GM12878 (cell line): ENCODE measurements around the gene MOAP1. TPM values are rescaled to one million over a fixed set of nuclear protein-coding genes. Genes with fewer than 3 reads are reported as not detected.

ENCODE experiments used
- EED ChIP-seq: sonication (generic); IDR thresholded peaks from 2 replicates; pipeline ENCODE4 v1.6.1; 2016; ENCODE audit warnings: antibody characterized with exemption, low read depth
- FOS ChIP-seq: IDR thresholded peaks from 3 replicates; pipeline ENCODE4 v1.6.1; 2011; ENCODE audit warnings: borderline replicate concordance; ENCODE audit not compliant: insufficient read length; ENCODE audit errors: extremely low read depth
- HDGF ChIP-seq: fragments of 450-650 bp; IDR thresholded peaks from 2 replicates; pipeline ENCODE4 v1.6.1; 2016; ENCODE audit warnings: antibody characterized with exemption
- IKZF2 ChIP-seq, 2 experiments: fragments of 450-650 bp; IDR thresholded peaks; 2 replicates each; pipeline ENCODE4 v1.6.1; 2017; ENCODE audit warnings: mild to moderate bottlenecking in 2 of 2, moderate library complexity in 2 of 2
- NR2F1 ChIP-seq: fragments of 450-650 bp; conservative IDR thresholded peaks from 2 replicates; pipeline ENCODE4 v1.6.1; 2017; ENCODE audit warnings: mild to moderate bottlenecking
- NRF1 ChIP-seq: conservative IDR thresholded peaks from 2 replicates; pipeline ENCODE4 v1.6.1; 2011; ENCODE audit warnings: mild to moderate bottlenecking, low read depth, low read length, improper control_type of control experiment
- PAX5 ChIP-seq: IDR thresholded peaks from 2 replicates; pipeline ENCODE4 v1.6.1; 2011; ENCODE audit warnings: low read depth, low read length, borderline replicate concordance
- SIX5 ChIP-seq: IDR thresholded peaks from 2 replicates; pipeline ENCODE4 v1.6.1; 2011; ENCODE audit warnings: mild to moderate bottlenecking, low read depth, low read length, moderate library complexity; ENCODE audit not compliant: severe bottlenecking
- SMC3 ChIP-seq: IDR thresholded peaks from 2 replicates; pipeline ENCODE4 v1.6.1; 2011; ENCODE audit warnings: low read length, improper control_type of control experiment, borderline replicate concordance
- TARDBP ChIP-seq: IDR thresholded peaks from 2 replicates; pipeline ENCODE4 v1.6.1; 2016; ENCODE audit warnings: borderline replicate concordance
- ZSCAN29 ChIP-seq: fragments of 450-650 bp; IDR thresholded peaks from 2 replicates; pipeline ENCODE4 v1.6.1; 2017; ENCODE audit warnings: mild to moderate bottlenecking, moderate library complexity
- polyA plus RNA-seq, 11 experiments: library from polyadenylated mRNA; depleted of rRNA in 4 of 11; unstranded in 6 of 11; stranded (reverse) in 5 of 11; fragments of >200 nt; fragmentation: Nextera tagmentation in 4 of 11; fragmentation: Illumina TruSeq in 1 of 11; extraction: Ambion mirVana in 4 of 11; extraction: Trizol in 1 of 11; gene quantifications; 1 replicate in 1 of 11; 2 replicates in 10 of 11; pipeline versions ENCODE4 v1.2.1 to v1.2.3, GENCODE V29; 2011 to 2016; ENCODE audit warnings: inconsistent platforms in 2 of 11, missing spikeins in 2 of 11, low read depth in 1 of 11
- total RNA-seq, 4 experiments: library from RNA; depleted of rRNA in 3 of 4; stranded (reverse); fragments of >200 nt in 3 of 4; fragmentation: Illumina TruSeq in 1 of 4; extraction: Trizol in 1 of 4; gene quantifications; 2 replicates each; pipeline versions ENCODE4 v1.2.1 to v1.2.3, GENCODE V29; 2013 to 2021
- TF ChIP-seq, protein P1 (sequence below): fragments of 450-650 bp; conservative IDR thresholded peaks from 2 replicates; pipeline ENCODE4 v1.6.1; 2017; ENCODE audit warnings: mild to moderate bottlenecking, moderate library complexity
- TF ChIP-seq, protein P2 (sequence below), 3 experiments: IDR thresholded peaks in 2 of 3; conservative IDR thresholded peaks in 1 of 3; 2 replicates each; pipeline ENCODE4 v1.5.1; 2011; ENCODE audit warnings: low read depth in 3 of 3, low read length in 3 of 3, mild to moderate bottlenecking in 3 of 3, control low read depth in 2 of 3, moderate library complexity in 2 of 3, inconsistent platforms in 1 of 3, mixed read lengths in 1 of 3; ENCODE audit not compliant: control insufficient read depth in 2 of 3, insufficient read depth in 1 of 3; ENCODE audit errors: extremely low read depth in 1 of 3
- TF ChIP-seq, protein P3 (sequence below): IDR thresholded peaks from 2 replicates; pipeline ENCODE4 v1.6.1; 2011; ENCODE audit warnings: borderline replicate concordance, low read depth, mild to moderate bottlenecking, moderate library complexity, mixed read lengths, low read length; ENCODE audit not compliant: insufficient read depth; ENCODE audit errors: extremely low read length

The MOAP1 gene
- total and polyA plus RNA-seq, 10 of the 15 experiments (the other 5 are each of a cell fraction or from before 2014, with no cell fraction given): 3.1 to 51.9 (median 11.4) TPM

- TF ChIP-seq NR2F1: no peak
- TF ChIP-seq, protein P1, sequence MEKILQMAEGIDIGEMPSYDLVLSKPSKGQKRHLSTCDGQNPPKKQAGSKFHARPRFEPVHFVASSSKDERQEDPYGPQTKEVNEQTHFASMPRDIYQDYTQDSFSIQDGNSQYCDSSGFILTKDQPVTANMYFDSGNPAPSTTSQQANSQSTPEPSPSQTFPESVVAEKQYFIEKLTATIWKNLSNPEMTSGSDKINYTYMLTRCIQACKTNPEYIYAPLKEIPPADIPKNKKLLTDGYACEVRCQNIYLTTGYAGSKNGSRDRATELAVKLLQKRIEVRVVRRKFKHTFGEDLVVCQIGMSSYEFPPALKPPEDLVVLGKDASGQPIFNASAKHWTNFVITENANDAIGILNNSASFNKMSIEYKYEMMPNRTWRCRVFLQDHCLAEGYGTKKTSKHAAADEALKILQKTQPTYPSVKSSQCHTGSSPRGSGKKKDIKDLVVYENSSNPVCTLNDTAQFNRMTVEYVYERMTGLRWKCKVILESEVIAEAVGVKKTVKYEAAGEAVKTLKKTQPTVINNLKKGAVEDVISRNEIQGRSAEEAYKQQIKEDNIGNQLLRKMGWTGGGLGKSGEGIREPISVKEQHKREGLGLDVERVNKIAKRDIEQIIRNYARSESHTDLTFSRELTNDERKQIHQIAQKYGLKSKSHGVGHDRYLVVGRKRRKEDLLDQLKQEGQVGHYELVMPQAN: 0 out of 2 replicates have a peak, but pooled peaks have one; percentile 2
- TF ChIP-seq PAX5: no peak
- TF ChIP-seq SMC3: peak; percentile 27; the same call in 1 of the 2 replicates
- TF ChIP-seq HDGF: peak; percentile 65
- TF ChIP-seq SIX5: no peak
- TF ChIP-seq, protein P2, sequence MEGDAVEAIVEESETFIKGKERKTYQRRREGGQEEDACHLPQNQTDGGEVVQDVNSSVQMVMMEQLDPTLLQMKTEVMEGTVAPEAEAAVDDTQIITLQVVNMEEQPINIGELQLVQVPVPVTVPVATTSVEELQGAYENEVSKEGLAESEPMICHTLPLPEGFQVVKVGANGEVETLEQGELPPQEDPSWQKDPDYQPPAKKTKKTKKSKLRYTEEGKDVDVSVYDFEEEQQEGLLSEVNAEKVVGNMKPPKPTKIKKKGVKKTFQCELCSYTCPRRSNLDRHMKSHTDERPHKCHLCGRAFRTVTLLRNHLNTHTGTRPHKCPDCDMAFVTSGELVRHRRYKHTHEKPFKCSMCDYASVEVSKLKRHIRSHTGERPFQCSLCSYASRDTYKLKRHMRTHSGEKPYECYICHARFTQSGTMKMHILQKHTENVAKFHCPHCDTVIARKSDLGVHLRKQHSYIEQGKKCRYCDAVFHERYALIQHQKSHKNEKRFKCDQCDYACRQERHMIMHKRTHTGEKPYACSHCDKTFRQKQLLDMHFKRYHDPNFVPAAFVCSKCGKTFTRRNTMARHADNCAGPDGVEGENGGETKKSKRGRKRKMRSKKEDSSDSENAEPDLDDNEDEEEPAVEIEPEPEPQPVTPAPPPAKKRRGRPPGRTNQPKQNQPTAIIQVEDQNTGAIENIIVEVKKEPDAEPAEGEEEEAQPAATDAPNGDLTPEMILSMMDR (IDR thresholded peaks at IDR 0.05 in 2 of 3, conservative IDR thresholded peaks at IDR 0.05 in 1 of 3; ENCODE audit: control insufficient read depth in 2 of 3, extremely low read depth in 1 of 3, insufficient read depth in 1 of 3, low read depth in 3 of 3, low read length in 3 of 3): peak; percentile 42 to 59 (median 47); a peak in 5 of 6 replicates
- no peak for TF ChIP-seq NRF1
- TF ChIP-seq ZSCAN29: no peak
- no peak for TF ChIP-seq TARDBP
- TF ChIP-seq, protein P3, sequence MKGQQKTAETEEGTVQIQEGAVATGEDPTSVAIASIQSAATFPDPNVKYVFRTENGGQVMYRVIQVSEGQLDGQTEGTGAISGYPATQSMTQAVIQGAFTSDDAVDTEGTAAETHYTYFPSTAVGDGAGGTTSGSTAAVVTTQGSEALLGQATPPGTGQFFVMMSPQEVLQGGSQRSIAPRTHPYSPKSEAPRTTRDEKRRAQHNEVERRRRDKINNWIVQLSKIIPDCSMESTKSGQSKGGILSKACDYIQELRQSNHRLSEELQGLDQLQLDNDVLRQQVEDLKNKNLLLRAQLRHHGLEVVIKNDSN: no peak
- TF ChIP-seq IKZF2 (IDR thresholded peaks at IDR 0.05): peak; percentile 71 to 83
- 0 out of 2 replicates have a peak, but pooled peaks have one; percentile 44 for TF ChIP-seq EED
- TF ChIP-seq FOS: no peak
These were observed 23.0 kb upstream of the MOAP1 start (continued) for GRCh38 chr14:93207468-93208308.
